ENCODE measurements around the gene ZNF174. TPM values are rescaled to one million over a fixed set of nuclear protein-coding genes. Genes with fewer than 3 reads are reported as not detected.

ZNF174 gene
- total and polyA plus RNA-seq, 2 of the 8 experiments (the other 6 are each of a cell fraction or from before 2014, with no cell fraction given): 9.1 to 12.7 TPM

DNA sequence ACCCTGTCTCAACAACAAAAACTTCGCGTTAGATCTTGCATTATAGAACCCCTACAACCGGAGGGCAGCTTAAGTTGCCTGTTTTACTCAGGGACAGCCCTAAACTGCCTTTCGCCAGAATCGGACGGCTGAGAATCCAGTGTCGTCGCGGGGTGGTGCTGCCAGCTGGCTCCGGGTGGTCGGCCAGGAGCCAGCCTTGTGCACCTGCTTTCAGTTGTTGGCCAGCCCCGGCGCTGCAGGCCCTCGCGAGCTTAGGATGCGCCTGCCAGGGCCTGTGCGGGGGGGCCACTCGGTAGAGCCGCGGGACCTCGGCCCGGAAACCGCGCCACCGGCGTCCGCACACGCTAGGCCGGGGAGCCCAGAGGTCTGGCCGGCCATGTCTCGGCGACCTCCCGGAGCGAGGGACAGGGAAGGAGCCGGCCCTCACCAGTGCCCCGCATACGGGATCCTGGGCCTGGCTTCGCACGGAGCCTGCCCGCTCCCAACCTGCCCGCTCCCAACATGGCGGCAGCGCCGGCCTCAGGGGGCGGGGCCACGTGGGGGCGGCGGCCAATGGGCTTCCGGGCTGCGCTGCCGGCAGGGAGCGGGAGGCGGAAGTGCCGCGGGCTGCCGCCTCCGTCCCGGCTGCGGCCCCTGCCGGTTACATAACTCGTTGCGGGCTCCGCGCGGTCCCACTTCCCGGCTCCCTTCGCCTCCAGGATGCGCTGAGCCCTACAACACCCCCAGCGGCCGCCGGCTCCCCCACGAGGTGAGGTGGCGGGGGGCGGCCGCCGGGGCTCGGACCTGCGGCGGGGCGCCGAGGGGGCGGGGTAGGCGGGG lies 56.6 kb downstream of the ZNF174 start (continued):
- TF ChIP-seq NRF1 (IDR thresholded peaks at IDR 0.05; ENCODE audit: low read depth, low read length) (no peak), PHF8 (conservative IDR thresholded peaks at IDR 0.05; ENCODE audit: low read depth, low read length) (peak; percentile 95), CREB1 (IDR thresholded peaks at IDR 0.05) (peak; percentile 35), EGR1 (IDR thresholded peaks at IDR 0.05; ENCODE audit: borderline replicate concordance, low read depth, low read length) (peak; percentile 87), RXRA (IDR thresholded peaks at IDR 0.05; ENCODE audit: insufficient read depth, low read depth, low read length) (no peak)
- TF ChIP-seq, protein P1, sequence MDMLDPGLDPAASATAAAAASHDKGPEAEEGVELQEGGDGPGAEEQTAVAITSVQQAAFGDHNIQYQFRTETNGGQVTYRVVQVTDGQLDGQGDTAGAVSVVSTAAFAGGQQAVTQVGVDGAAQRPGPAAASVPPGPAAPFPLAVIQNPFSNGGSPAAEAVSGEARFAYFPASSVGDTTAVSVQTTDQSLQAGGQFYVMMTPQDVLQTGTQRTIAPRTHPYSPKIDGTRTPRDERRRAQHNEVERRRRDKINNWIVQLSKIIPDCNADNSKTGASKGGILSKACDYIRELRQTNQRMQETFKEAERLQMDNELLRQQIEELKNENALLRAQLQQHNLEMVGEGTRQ (IDR thresholded peaks at IDR 0.05; ENCODE audit: low read length): peak; percentile 85

Data from H1 (cell line).